ENCODE data around the gene GRK3. TPM values are rescaled to one million over a fixed set of nuclear protein-coding genes. Genes with fewer than 3 reads are reported as not detected.

Gene GRK3
- total and polyA plus RNA-seq, 2 donors (not counting 3 experiments of a cell fraction or from before 2014, with no cell fraction given), result 0.68 to 4.4 TPM

DNA sequence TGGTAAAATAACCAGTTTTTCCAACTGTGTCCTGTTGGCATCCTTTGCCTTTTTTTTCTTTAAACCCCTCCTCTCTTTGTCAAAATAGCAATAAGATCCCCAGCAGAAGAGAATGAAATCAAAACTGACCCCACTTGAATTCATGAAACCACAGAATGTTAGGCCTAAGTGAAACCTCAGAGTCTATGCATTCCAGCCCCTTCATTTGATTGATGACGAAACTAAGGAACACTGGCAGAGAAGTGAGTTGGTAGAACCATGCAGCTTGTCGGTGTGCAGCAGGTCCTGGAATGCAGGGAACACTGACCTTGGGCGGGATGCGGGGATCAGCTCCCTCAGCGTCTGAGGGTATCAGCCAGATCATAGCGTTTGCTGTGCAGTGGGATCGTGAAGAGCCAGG, 57.5 kb downstream of the GRK3 start:
- Histone ChIP-seq H3K4me2 (ENCODE audit: insufficient read depth, low read length) (no peak overlapping the region), H3K27ac (ENCODE audit: insufficient read depth, low read depth, low read length) (no peak overlapping the region), H3K9me1 (replicated peaks; ENCODE audit: control insufficient read depth, extremely low read depth, insufficient read depth, low read length) (no peaks in the 10 kb centered on the region), H3K4me3 (replicated peaks in 1 of 3; ENCODE audit: insufficient read depth in 1 of 3, low read depth in 1 of 3, low read length in 3 of 3) (no peak overlapping the region), H3K79me2 (ENCODE audit: control insufficient read depth, insufficient read depth, low read length) (no peaks in the 10 kb centered on the region), H3K9me3 (replicated peaks; ENCODE audit: control insufficient read depth, insufficient read depth, low read length) (no peaks in the 10 kb centered on the region), H3K36me3 (ENCODE audit: control insufficient read depth in 2 of 2, extremely low read depth in 1 of 2, insufficient read depth in 2 of 2, low read length in 2 of 2) (no peaks in the 10 kb centered on the region), H3K9ac (replicated peaks; ENCODE audit: extremely low read depth, insufficient read depth, low read length) (no peak overlapping the region), H3K4me1 (ENCODE audit: control insufficient read depth, extremely low read depth, insufficient read depth, low read length) (peaks cover 3% of the 10 kb centered on the region), H3K27me3 (ENCODE audit: control insufficient read depth in 2 of 2, insufficient read depth in 2 of 2, low read length in 2 of 2) (no peaks in the 10 kb centered on the region), H4K20me1 (replicated peaks; ENCODE audit: control insufficient read depth, extremely low read depth, insufficient read depth, low read length) (no peaks in the 10 kb centered on the region), H2AFZ (ENCODE audit: low read depth, low read length) (no peak overlapping the region)
- TF ChIP-seq GATA2 (IDR thresholded peaks at IDR 0.05; ENCODE audit: insufficient read depth, insufficient read length, low read depth, low read length), result no peak
- no peak for TF ChIP-seq POLR2AphosphoS5 (IDR thresholded peaks at IDR 0.05; ENCODE audit: insufficient read depth, low read depth, low read length)
- no peak for TF ChIP-seq MYC (IDR thresholded peaks at IDR 0.05; ENCODE audit: low read depth, low read length)
- no peak for TF ChIP-seq FOS (IDR thresholded peaks at IDR 0.05; ENCODE audit: borderline replicate concordance, insufficient read depth, low read length)
- TF ChIP-seq POLR2A (IDR thresholded peaks at IDR 0.05; ENCODE audit: low read depth, low read length), result no peak
- TF ChIP-seq JUN (IDR thresholded peaks at IDR 0.05; ENCODE audit: borderline replicate concordance, insufficient read depth, insufficient read length, low read depth), result no peak
- TF ChIP-seq, protein P1, sequence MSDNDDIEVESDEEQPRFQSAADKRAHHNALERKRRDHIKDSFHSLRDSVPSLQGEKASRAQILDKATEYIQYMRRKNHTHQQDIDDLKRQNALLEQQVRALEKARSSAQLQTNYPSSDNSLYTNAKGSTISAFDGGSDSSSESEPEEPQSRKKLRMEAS (IDR thresholded peaks at IDR 0.05; ENCODE audit: insufficient read depth, insufficient read length), result no peak
- no peak for TF ChIP-seq EZH2 (IDR thresholded peaks at IDR 0.05; ENCODE audit: borderline replicate concordance, low read depth, low read length, severe bottlenecking)
- ChIA-PET CTCF (no interaction called here), POLR2A (no interaction called here)
- dilution Hi-C loops (cut with MboI; ENCODE audit: extremely low pct_ligation_motif_present, low sequenced_read_pairs) (no loop called here), intact Hi-C loops (cut with micrococcal nuclease) (no loop called here)
- BruUV-seq (replicated peaks), result no TSS peak
- DNase-seq (ENCODE audit: low read depth, low spot score) (no peak), FAIRE-seq (no peak)

DNA sequence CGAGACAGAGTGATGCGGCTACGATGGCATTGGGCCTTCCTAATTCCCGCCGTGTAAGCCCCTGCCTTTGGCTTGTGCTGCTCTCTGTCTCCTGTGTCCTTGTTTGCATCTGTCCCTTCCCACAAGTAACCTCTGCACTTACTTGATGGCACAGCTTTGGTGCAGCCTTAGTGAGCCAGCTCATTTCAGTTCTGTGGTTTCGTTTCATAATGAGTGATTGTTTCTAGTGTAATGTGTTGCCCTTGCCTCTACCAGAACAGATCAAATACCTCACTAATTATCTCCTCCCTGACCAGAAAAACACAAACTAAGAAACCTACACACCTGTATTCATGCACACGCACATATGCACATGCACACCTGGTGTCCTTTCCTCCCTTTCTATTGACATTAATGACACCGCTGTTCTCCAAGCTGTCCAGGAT, 58.8 kb downstream of the GRK3 start:
- DNase-seq (ENCODE audit: low read depth, low spot score) (no peak), FAIRE-seq (no peak)
- H3K9me3 ChIP-seq (replicated peaks; ENCODE audit: control insufficient read depth, insufficient read depth, low read length), result no peaks in the 10 kb centered on the region
- no peaks in the 10 kb centered on the region for H3K79me2 ChIP-seq (ENCODE audit: control insufficient read depth, insufficient read depth, low read length)
- H3K4me3 ChIP-seq (replicated peaks in 1 of 3; ENCODE audit: insufficient read depth in 1 of 3, low read depth in 1 of 3, low read length in 3 of 3), result no peak overlapping the region
- H3K9ac ChIP-seq (replicated peaks; ENCODE audit: extremely low read depth, insufficient read depth, low read length), result no peak overlapping the region
- dilution Hi-C loops (cut with MboI; ENCODE audit: extremely low pct_ligation_motif_present, low sequenced_read_pairs), result no loop called here
- peaks cover 4% of the 10 kb centered on the region for H3K4me1 ChIP-seq (ENCODE audit: control insufficient read depth, extremely low read depth, insufficient read depth, low read length)
- TF ChIP-seq JUN (IDR thresholded peaks at IDR 0.05; ENCODE audit: borderline replicate concordance, insufficient read depth, insufficient read length, low read depth) (no peak), MYC (IDR thresholded peaks at IDR 0.05; ENCODE audit: low read depth, low read length) (no peak), FOS (IDR thresholded peaks at IDR 0.05; ENCODE audit: borderline replicate concordance, insufficient read depth, low read length) (no peak), EZH2 (IDR thresholded peaks at IDR 0.05; ENCODE audit: borderline replicate concordance, low read depth, low read length, severe bottlenecking) (no peak), POLR2AphosphoS5 (IDR thresholded peaks at IDR 0.05; ENCODE audit: insufficient read depth, low read depth, low read length) (no peak)
- TF ChIP-seq, protein P1 (IDR thresholded peaks at IDR 0.05; ENCODE audit: insufficient read depth, insufficient read length), result no peak
- TF ChIP-seq, protein P2, sequence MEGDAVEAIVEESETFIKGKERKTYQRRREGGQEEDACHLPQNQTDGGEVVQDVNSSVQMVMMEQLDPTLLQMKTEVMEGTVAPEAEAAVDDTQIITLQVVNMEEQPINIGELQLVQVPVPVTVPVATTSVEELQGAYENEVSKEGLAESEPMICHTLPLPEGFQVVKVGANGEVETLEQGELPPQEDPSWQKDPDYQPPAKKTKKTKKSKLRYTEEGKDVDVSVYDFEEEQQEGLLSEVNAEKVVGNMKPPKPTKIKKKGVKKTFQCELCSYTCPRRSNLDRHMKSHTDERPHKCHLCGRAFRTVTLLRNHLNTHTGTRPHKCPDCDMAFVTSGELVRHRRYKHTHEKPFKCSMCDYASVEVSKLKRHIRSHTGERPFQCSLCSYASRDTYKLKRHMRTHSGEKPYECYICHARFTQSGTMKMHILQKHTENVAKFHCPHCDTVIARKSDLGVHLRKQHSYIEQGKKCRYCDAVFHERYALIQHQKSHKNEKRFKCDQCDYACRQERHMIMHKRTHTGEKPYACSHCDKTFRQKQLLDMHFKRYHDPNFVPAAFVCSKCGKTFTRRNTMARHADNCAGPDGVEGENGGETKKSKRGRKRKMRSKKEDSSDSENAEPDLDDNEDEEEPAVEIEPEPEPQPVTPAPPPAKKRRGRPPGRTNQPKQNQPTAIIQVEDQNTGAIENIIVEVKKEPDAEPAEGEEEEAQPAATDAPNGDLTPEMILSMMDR (IDR thresholded peaks at IDR 0.05; ENCODE audit: extremely low read depth in 1 of 2, insufficient read depth in 1 of 2, low read depth in 1 of 2, low read length in 2 of 2), result no peak
- H3K4me2 ChIP-seq (ENCODE audit: insufficient read depth, low read length), result no peak overlapping the region
- POLR2A ChIA-PET, result no interaction called here
- CTCF ChIA-PET, result no interaction called here
- H3K27me3 ChIP-seq (ENCODE audit: control insufficient read depth in 2 of 2, insufficient read depth in 2 of 2, low read length in 2 of 2), result peaks cover 0 to 3% of the 10 kb centered on the region in 2 experiments
- H3K27ac ChIP-seq (ENCODE audit: insufficient read depth, low read depth, low read length), result no peak overlapping the region
- intact Hi-C loops (cut with micrococcal nuclease), result no loop called here
- no peak overlapping the region for H2AFZ ChIP-seq (ENCODE audit: low read depth, low read length)
- no peaks in the 10 kb centered on the region for H3K36me3 ChIP-seq (ENCODE audit: control insufficient read depth in 2 of 2, extremely low read depth in 1 of 2, insufficient read depth in 2 of 2, low read length in 2 of 2)
- no TSS peak for BruUV-seq (replicated peaks)
- no peaks in the 10 kb centered on the region for H3K9me1 ChIP-seq (replicated peaks; ENCODE audit: control insufficient read depth, extremely low read depth, insufficient read depth, low read length)
- no peaks in the 10 kb centered on the region for H4K20me1 ChIP-seq (replicated peaks; ENCODE audit: control insufficient read depth, extremely low read depth, insufficient read depth, low read length)
